Prostate gland (tissue), 1 donor: ENCODE measurements around the gene PDZRN3.

Experiments
- POLR2A ChIP-seq: fragments of 450-650 bp; IDR thresholded peaks from one replicate; pipeline ENCODE4 v1.6.1; 2016; ENCODE audit warnings: antibody characterized with exemption, mild to moderate bottlenecking
- POLR2AphosphoS5 ChIP-seq: sonication (generic); formaldehyde crosslinking; IDR thresholded peaks from one replicate; pipeline ENCODE4 v1.6.1; 2017; ENCODE audit warnings: antibody characterized with exemption

DNA sequence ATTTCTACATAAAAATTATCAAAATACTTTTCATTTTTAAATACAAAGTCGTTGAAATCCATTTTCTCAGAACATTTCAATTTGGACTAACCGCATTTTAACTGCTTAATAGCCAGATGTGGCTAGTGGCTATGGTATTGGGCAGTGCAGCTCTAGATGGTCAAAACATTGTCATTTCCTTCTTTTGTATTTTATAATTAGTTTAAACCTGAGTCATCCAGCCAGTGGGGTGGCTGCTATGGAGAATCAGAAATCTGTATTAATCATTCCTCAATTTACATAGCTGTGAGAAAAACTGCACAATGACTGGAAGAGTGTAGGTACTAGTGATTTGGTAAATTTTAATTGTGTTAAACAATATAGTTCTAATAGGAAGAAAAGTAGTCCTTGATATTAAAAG, 245.3 kb downstream of the PDZRN3 start:
- TF ChIP-seq POLR2A (no peak), POLR2AphosphoS5 (no peak)
